CD4-positive, alpha-beta T cell treated with Interleukin-17A for 1 hour (primary cell): ENCODE results near the gene IVD.

ENCODE experiments used
- DNase-seq: peaks from one replicate; pipeline ENCODE4 v3.0.0-alpha.2; 2020

Gene IVD

DNA sequence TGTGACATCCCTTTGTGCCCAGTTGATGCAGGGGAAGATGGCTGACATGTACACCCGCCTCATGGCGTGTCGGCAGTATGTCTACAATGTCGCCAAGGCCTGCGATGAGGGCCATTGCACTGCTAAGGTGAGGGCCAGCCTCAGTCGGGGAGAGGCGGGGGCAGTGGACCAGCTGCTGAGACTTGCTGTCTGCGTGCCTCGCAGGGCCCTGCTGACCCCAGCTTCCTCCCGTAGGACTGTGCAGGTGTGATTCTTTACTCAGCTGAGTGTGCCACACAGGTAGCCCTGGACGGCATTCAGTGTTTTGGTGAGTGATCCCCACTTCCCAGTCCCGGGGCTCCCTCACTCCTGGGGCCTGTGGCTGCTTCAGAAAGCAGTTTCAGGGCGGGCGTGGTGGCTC is 10.5 kb downstream of the IVD start:
- no peak for DNase-seq

DNA sequence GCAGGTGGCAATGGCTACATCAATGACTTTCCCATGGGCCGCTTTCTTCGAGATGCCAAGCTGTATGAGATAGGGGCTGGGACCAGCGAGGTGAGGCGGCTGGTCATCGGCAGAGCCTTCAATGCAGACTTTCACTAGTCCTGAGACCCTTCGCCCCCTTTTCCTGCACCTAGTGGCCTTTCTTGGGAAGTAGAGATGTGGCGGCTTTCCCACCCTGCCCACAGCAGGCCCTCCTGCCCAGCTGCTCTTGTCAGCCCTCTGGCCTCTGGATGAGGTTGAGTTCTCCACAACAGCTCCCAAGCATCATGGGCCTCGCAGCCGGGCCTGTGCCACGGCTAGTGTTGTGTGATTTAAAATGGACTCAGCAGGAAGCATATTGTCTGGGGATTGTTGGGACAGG is 12.5 kb downstream of the IVD start:
- DNase-seq, result no peak

- DNase-seq, result no peak
Observed at GRCh38 chr15:40420071-40420713, 14.6 kb downstream of the IVD start.

- no peak for DNase-seq
Observed at GRCh38 chr15:40420793-40421192, 15.2 kb downstream of the IVD start.

DNA sequence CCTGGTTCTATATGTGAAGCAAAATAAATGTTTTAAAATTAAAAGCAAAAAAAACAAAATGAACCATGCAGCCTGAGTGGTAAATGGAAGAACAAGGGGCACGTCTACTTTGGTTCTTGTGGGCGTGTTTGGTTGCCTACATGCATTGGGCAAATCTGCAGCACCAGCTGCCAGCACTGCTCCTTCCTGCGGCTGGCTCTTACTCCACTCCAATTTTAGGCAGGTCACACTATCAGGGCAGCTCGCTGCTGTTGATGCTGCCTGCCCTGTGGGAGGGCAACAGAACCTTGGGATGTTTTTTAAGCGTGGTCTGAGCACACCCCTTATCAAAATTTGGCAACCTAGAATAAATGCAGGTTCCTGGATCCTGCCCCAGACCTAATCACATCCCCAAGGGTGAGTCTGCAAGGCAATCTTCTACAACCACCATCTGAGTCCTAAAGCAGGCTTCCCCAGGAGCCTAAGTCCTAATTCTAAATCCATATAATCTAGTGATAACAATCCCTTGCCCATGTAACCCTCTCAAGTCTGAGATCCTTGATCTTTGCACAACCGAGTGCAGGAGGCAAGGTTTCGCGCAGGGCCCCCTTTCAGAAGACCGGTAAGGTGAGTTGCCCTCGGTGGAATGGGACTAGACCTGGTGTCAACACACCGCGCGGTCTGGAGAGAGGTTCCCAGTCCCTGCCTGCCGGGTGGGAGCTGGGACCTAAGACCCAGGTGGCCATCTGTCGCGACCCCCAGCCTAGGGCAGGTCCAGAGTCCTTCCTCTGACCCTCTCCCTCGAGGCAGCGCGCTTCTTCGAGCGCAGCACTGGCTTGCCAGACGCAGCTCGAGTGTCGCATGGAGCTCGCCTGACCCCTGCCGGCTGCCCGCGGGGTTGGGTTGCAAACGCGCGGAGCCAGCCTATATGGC is 15.9 kb downstream of the IVD start:
- peak; percentile 80 for DNase-seq

- DNase-seq, result no peak
Observed at GRCh38 chr15:40424483-40425115, 19.0 kb downstream of the IVD start.

DNA sequence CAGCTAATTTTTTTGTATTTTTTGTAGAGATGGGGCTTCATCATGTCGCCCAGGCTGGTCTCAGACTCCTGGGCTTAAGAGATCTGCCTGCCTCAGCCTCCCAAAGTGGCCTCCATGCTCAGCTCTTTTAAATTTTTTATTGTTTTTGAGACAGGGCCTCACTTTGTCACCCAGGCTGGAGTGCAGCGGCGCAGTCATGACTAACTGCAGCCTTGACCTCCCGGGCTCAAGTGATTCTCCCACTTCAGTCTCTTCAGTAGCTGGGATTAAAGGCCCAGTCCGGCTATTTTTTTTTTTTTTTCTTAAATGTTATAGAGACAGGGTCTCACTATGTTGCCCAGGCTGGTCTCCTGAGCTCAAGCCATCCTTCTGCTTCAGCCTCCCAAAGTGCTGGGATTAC is 20.1 kb downstream of the IVD start:
- no peak for DNase-seq

DNA sequence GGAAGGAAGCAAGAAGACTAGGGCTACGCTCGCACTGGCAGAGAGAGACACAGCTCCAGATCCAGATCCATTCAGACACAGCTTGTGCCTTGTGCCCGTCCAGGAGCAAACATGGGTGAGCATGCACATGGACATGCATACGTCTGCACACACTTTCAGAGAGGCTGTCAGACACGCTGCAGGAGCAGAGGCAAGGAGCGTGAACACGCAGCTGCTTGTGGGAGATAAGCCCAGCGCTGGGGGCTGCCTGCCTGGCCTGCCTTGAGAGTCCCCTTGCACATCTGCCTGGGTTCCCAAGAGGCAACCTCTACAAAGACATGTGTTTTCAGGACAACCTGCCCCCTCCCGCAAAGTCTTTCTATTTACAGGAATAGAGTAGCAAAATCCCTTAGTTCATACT is 21.6 kb downstream of the IVD start:
- DNase-seq, result no peak

GRCh38 chr15:40428185-40428584 is 22.6 kb downstream of the IVD start:
- DNase-seq, result no peak

DNA sequence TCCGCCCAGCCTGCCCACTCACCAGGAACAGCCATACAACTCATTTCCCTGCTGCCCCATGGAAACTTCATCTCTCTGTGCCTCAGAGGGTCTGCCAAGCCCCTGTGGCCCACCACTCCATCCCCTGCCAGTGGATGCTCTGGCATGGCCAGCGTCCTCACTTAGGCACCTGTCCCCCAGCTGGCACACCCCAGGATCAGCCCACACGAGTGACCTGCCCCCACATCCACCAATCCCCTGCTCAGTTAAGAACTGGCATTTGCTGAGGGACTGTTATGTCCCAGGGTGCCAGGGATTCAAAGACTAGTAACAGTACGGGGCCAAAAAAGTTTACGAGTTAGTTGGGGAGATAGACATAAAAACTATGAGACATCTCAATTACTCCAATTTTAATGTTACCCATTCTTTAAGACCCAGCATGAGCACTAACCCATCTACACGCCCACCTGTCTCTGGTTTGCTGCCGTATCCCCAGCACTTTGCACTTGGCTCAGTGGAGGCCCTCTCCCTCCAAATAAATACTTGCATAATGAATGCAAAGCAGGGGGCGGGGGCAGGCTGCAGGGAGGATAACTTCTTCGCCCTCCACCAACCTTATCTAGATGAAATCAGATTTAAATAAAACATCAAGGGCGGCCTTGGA is 23.6 kb downstream of the IVD start:
- DNase-seq, result no peak

DNA sequence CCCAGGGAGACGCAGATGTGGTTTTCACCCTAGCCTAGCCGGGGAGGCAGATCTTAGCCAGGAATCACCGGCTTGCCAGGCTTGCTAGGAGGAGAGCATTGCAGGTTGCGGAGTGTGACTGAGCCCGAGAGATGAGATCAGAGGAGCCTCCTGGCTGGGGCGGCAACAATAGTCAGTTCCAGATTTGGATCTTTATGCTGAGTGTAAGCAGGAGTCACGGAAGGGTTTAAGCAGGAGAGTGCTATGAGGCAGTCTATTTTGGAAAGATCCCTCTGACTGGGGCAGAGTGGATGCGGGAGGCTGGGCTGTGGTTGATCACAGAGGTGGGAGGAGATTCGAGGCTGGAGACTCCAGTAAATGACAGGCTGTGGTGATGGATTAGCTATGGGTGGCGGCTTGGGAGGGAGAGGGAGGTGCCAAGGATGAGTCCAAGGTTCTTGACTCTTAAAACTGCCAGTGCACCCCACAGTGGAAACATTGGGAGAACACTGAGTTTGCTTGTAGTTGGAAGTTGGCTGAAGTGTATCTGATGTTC is 24.7 kb downstream of the IVD start:
- no peak for DNase-seq

DNA sequence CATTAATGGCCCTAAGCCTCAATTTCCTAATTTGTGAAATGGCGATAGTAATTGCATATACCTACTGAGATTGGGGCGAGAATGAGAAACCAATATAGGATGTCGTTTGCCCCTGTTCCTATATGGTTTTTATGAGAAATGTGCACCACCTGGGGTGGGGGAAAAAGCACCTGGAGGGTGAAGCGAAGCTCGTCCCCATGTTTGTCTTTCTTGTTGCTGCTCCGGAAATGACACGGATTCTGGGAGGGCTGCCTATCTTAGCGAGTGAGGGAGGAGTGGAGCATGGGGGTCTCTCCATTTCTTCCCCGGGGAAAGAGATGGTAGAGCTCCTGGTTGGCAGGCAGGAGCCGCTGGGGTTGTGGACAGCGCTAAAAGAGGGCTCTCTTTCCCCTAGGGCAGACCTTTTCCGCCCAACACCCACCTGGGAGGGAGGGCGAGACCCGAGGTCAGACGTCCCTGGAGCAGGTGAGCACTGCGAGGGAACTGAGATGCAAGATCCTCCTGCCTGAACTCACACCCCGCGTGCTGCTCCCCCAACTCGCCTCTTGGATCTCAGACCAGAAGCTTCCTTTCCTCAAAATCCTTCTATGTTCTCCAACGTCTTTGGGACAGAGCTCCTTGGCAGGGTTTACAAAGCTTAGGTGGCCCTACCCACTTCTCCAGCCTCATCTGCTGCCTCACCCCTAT is 29.6 kb downstream of the IVD start:
- DNase-seq, result no peak

- no peak for DNase-seq
Observed at GRCh38 chr15:40435710-40436089, 30.1 kb downstream of the IVD start.

- no peak for DNase-seq
Observed at GRCh38 chr15:40436116-40436891, 30.7 kb downstream of the IVD start.

GRCh38 chr15:40436892-40437751 is 31.5 kb downstream of the IVD start:
- DNase-seq, result no peak

DNA sequence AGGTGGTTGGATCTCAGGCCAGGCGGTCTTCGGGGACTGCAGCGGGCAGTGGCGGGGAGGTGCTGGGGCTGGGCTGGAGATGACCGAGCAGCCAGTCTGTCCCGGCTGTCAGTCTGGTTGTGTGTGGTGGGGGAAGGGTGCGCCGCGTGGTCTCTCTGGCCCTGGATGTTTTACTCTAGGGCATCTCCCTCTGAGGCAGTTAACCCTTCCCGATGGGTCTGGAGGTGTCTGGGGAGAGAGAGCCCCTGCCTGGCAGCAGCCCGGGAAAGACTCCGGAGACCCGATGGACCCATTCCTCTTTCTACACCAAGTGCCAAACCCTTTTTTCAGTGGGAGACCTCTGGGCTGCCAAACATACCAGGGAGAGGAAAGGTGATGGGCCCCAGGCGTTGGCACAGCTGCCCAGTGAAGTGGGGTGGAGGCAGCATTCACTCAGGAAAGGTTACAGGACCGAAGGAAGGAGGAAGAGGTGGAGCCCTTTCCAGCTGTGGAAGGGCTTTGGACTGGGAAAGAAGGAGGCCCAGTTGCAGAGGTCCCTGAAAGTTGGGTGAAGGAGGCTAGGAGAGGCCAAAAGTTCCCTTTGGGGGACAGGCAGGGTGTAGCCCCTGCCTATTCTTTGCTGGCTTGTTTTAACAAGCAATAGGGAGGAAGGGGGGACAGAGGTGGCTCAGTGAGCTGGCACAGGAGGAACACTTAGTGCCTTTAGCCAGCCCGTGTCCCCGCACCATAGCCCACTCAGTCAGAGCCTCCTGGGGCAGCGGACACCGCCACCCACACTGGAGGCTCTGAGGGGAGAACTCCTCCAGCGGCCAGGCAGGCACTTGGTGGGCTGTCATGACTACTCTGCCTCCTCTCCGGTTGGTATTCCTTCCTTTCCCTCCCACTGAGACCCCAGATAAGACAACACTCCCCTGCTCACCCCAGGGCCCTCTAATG is 32.4 kb downstream of the IVD start:
- no peak for DNase-seq

DNA sequence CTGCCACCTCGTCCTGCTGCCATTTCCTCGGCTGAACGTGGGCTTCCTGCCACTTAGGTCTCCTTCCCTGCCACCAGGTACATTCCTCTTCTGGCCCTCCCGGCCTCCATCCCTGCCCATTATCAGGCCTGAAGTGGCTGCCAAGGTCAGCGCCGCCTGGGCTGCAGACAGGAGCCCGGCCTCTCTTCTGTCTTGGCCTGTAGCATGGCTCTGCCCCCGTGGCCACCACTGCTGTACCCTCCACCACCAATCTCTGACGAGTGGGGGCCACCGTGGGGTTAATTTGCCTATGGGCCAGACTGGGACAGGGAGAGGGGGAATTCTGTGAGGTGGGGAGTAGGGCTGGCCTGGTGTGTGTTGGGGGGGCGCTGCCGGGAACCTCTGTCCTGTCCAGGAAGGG is 33.1 kb downstream of the IVD start:
- DNase-seq, result no peak

- no peak for DNase-seq
Observed at GRCh38 chr15:40439461-40439959, 33.9 kb downstream of the IVD start.

GRCh38 chr15:40439960-40440742 is 34.6 kb downstream of the IVD start:
- peak; percentile 30 for DNase-seq
